ENCODE results near the gene FAU.
"Not testable (repeated sequence)": the region's sequence is repeated elsewhere in the genome, so short reads cannot be mapped to it uniquely, and the experiment has no call there.

The FAU gene

DNA sequence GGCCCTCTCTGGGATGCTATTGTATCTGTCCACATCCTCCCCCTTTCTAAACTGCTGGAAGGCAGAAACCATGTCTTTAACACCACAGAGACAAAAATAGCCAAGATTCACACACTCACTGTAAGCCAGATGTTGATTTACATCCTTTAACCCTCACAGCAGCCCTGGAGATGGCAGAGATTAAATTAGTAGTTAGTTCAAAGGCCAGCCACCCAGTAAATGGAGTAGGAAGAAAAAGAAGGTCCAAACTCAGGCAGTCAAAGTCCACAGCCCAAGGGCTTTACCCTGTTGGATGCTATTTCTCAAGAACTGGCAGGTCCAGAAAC, 2.3 kb downstream of the FAU start:
- DNase-seq (ENCODE audit: low read depth), result no peak

DNA sequence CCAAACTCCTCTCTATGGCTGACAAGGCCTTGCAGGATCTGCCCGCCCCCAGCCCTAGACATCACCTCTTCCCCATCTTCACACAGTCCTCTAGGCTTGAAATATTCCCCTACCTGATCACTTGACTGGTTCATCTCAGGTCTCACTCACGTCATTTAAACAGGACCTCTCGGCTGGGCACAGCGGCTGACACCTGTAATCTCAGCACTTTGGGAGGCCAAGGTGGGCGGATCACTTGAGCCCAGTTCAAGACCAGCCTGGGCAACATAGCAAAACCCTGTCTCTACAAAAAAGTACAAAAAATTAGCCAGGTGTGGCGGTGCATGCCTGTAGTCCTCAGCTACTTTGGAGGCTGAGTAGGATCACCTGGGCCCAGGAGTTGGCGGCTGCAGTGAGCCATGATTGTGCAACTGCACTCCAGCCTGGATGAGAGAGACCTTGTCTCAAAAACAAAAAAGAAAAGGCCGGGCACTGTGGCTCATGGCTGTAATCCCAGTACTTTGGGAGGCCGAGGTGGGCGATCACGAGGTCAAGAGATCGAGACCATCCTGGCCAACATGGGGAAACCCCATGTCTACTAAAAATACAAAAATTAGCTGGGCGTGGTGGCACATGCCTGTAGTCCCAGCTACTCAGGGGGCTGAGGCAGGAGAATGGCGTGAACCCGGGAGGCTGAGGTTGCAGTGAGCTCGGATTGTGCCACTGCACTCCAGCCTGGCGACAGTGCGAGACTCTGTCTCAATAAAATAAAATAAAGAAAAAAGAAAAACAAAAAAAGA, 2.9 kb downstream of the FAU start:
- not testable (repeated sequence) for DNase-seq (ENCODE audit: low read depth)

DNA sequence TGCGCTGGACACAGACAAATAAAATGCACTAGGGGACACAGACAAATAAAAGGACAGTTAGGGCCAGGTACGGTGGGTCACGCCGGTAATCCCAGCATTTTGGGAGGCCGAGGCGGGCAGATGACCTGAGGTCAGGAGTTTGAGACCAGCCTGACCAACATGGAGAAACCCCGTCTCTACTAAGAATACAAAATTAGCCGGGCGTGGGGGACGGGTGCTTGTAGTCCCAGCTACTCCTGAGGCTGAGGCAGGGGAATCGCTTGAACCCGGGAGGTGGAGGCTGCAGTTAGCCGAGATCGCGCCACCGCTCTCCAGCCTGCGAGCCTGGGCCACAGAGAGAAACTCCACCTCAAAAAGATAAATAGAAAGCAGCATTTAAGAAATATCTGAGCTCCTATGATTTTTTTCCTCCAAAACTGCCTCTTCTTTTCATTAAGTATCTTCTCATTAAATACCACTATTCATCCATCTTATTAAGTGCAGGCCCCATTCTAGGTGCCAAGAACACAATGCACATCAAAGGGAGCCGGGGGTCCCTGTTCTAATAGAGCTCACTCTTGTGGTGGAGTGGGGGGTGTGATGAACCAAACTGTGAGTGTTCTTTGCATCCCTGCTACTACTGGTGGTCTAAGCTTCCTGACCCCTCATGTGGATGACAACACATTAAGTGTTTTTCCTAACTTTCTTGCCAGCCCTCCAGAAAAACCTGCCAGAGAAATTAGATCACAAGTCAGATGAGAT, 3.7 kb downstream of the FAU start:
- no peak for DNase-seq (ENCODE audit: low read depth)

DNA sequence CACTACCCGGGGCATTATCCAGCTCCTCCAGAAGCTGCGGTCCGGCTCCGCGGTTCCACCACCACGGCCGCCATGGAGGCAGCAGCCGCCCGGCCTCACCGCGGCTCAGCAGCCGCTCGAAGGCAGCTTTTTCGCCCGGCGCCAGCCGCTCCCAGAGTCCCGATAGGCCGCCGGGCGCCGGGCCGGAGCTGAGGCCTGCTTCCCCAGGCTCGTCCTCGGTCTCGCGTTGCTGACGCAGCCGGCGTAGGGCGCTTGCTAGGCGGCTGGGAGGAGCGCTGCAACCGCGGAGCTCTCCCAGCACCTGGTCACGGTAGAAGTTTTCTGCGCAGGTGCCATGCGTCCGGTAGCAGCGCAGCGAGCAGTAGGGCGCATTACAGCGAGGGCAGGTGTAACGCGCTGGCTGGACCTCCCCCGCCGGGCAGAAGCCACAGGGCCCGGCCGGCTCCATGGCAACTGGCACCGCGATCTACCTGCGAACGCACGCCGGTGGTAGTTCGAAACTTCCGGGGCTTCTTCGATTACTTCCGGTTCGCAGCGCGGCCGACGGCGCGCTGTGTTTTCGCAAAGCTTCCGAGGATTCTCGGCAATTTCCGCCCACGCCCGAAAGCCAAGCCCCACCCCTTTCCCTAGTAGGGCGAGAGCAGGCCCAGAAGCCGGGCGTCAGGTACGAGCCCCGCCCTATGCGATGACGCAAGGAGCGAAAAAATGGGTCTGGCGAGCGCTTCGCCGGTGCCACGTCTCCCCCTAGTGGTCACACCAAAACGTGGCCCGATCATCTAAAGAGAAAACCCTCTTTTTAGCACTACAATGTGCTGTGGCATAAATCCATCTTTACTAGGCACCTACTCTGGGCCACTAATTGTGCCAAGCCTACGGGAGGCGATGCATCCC, 4.5 kb downstream of the FAU start, which contains the start of gene ZNHIT2:
Gene ZNHIT2, minus strand, starts transcription at position 496 of the 891 bp plus-strand sequence. Its CDS starts 48 bp downstream, at position 448.
- DNase-seq (ENCODE audit: low read depth), result peak; percentile 100

DNA sequence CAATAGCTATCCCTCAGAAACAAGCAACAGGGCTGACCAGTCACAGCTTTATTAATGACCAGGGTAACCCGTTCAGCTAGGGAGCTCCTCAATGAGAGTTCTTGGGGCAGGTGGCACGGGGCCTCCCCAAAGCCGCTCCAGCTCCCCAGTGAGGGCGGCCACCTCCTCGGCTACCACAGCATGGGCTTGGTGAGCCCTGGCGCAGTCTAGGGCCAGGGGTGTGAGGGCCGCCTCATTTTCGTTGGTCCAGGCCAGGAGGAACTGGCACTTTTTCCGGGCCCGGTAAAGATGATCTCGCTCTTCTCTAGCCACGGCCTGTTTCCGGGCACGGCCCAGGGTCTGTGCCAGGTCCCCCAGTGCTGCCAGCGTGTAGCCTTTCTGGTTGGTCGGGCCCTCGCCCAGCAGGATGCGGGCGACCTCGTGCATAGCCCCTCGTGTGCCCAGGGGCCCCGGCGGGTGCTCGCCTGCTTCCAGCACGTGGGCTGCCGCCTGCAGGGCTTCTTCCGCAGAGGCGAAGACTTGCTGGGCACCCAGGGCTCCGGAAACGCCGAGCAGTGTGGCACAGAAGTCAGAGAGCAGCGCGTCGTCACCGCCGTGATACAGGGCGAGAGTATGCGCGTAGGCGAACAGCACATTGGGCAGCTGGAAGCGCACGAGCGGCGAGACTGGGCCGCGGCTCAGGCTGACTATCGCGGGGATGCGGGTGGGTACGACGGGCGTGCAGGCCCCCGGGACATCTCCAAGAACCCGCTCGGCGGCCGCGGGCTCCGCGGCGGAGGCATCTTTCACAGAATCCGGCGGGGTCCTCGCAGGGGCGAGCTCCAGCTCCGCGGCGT, 5.3 kb downstream of the FAU start:
- peak; percentile 33 for DNase-seq (ENCODE audit: low read depth)

DNA sequence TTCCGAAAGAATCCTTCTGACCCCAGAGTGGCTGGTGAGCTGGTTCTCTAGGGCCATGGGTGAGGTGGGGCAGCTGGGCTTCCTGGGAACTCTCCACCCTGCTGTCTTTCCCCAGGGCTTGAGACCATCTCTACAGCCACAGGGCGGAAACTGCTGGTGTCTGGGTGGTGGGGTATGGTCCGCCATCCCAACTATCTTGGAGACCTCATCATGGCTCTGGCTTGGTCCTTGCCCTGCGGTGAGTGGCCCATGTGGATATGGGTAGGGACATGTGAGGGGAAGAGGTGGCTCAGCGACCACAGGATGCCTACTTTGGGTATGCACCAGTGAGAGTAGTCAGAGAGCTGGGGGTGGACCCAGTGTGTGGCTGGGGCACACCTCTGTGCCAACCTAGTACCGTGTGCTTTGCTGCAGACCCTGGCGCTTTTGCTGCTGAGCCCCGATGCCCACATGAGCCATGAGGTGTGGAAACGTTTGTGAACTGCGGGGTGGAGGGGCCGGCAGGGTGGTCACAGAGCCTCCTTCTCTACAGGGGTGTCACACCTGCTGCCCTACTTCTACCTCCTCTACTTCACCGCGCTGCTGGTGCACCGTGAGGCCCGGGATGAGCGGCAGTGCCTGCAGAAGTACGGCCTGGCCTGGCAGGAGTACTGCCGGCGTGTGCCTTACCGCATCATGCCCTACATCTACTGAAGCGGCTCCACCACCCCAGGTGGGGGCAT, 6.4 kb downstream of the FAU start:
- no peak for DNase-seq (ENCODE audit: low read depth)

DNA sequence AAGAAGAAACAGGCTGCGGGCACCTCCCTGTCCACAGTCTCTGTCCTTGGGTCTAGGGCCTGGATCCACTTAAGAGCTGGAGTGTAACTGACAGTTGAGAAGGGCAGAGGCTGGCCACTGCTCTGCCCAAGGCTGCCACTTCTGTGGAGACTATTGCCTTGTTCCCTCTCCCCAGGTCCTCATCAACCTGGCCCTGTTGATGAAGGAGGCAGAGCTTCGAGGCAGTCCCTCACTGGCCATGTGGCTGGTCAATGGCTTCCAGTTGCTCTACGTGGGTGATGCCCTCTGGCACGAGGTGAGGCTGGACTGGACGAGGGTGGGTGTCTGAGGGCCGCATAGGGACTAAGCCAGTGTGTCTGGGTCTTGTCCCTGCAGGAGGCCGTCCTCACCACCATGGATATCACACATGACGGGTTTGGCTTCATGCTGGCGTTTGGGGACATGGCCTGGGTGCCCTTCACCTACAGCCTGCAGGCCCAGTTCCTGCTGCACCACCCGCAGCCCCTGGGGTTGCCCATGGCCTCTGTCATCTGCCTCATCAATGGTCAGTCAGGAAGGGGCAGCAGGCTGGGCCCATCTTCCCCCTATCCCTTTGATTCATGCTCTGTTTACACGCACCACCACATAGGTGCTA, 7.3 kb downstream of the FAU start:
- DNase-seq (ENCODE audit: low read depth), result no peak

DNA sequence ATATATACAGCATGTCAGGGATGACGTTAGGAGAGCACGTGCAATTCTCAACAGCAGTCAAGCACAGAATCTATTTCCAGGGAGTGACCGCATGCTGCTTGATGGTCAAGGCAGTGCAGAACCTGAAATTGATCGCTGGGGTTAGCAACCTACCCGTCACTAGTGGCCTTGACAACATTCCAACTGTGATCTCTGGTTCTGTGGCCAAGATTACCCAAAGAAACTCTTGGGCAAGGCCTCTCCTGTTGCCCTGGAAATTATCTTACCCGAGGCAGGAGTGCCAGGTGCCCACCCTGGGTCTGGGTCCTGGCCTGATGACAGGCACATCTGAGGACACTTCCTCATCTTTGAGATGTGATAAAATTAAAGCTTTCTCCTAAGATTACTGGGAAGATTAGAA, 8.1 kb downstream of the FAU start:
- no peak for DNase-seq (ENCODE audit: low read depth)

DNA sequence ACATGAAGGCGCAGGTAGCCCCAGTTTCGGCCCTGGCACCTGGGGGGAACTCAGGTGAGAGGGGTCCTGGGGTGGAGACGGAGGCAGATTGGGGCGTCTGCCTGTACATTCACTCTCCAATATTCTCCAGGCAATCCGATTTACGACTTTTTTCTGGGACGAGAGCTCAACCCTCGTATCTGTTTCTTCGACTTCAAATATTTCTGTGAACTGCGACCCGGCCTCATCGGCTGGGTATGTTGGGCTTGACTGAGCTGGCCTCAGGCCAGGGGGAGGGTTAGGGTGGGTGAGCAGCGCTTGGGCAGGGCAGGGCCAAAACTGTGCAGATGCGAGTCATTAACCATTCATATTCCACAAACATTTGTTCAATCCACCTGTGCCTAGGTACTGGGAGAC, 8.6 kb downstream of the FAU start:
- DNase-seq (ENCODE audit: low read depth), result no peak

DNA sequence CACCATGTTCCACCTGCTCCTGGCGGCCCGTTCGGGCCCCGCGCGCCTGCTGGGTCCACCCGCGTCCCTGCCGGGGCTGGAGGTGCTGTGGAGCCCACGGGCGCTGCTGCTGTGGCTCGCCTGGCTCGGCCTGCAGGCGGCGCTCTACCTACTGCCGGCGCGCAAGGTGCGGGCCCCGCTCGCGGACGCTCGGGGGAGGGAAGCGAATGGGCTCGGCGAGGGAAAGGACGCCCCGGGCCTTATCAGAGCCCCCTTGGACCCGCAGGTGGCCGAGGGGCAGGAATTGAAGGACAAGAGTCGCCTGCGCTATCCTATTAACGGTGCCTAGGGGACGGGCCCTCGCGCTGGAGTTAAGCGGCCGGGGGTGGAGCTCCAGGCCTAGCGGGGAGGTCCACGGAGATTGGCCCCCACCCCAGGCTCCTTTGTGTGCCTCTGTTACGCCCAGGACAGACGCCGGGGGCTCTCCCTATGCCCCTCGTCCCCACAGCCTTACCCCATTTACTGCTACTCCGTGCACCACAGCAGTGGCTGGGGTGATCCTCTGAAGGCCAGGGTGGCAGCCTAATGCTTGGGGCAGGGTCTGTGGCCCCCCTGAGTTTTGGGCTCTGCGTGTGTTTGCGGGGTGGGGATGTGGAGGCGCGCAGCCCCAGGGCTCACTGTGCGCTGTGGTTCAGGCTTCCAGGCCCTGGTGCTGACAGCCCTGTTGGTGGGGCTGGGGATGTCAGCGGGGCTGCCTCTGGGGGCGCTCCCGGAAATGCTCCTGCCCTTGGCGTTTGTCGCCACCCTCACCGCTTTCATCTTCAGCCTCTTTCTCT, 9.2 kb downstream of the FAU start:
- peak; percentile 70 for DNase-seq (ENCODE audit: low read depth)

DNA sequence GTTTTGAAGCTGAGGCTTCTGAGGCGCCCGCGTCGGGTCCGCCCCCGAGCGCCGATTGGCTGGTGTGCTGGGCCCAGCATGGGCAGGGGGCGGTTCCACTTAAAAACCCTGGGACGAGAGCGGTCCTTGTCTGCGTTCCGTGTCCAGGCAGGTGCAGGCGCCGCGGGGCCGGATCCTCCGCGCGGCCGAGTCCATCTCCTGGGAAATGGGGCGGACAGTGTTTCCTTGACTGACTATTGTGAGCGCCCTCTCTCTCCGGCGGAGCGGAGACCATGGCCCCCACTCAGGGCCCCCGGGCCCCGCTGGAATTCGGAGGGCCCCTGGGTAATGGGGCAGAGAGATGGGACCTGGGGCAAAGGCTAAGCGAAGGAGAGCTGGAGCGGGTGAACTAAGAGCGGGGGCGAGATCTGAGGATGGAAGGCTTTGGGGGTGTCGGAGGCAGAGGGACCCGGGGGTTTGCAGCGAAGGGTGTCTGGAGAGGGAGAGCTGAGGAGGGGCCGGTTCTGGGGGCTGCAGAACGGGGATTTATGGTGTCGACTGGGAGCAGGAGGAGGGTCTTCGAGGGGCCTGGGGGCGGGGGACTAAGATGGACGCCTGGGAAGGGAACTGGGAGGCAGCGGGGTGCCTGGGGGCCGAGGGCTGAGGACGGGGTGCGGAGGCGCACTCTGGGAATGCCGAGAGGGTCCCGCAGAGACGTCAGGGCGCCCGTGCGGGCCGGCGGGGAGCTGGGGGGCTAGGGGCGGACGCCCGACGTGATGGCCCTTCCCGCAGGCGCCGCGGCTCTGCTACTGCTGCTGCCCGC, 10.0 kb downstream of the FAU start, which contains the start of gene TM7SF2:
Gene TM7SF2, plus strand, starts transcription at position 129 of the 802 bp plus-strand sequence. Its CDS starts 144 bp downstream, at position 273.
- DNase-seq (ENCODE audit: low read depth), result peak; percentile 94

DNA sequence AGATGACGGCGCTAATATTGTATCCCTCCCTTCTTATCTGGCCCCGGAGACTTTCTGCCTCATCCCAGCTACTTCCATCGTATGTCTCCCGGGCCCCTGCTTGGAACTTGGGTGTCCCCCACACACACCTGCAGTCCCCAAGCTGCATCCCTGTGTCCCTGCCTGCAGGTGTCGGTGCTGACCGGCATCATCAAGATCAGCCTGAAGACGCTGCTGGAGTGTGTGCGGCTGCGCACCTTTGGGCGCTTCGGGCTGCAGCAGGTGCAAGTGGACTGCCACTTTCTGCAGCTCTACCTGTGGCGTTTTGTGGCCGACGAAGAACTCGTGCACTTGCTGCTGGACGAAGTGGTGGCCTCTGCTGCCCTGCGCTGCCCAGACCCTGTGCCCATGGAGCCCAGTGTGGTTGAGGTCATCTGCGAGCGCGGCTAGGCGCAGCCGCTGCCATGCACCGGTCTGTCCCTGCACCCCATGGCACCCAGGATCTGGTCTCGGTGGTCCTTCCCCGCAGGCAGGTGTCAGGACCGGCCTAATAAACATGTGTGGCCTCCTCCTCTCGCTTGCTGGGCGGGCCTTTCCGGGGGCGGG, 10.7 kb downstream of the FAU start:
- no peak for DNase-seq (ENCODE audit: low read depth)

DNA sequence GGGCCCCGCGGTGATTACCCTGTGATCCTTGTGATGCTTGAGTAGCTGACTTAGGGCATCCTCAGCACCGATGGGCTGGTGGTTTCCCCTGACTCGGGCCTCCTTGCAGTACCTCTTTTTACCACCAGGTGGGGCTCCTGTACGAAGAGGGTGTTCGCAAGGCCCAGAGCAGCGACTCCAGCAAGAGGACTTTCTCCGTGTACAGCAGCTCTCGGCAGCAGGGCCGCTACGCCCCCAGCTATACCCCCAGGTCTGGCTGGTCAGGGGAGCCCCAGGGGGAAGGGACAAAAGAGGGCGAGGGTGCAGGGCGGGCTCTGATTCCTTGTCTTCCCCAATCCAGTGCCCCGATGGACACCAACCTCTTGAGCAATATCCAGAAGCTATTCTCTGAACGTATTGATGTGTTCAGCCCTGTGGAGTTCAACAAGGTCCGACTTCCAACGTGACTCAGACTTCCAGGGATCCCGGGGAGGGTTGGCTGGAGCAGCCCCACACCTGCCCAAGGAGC, 11.5 kb downstream of the FAU start:
- DNase-seq (ENCODE audit: low read depth), result peak; percentile 98

DNA sequence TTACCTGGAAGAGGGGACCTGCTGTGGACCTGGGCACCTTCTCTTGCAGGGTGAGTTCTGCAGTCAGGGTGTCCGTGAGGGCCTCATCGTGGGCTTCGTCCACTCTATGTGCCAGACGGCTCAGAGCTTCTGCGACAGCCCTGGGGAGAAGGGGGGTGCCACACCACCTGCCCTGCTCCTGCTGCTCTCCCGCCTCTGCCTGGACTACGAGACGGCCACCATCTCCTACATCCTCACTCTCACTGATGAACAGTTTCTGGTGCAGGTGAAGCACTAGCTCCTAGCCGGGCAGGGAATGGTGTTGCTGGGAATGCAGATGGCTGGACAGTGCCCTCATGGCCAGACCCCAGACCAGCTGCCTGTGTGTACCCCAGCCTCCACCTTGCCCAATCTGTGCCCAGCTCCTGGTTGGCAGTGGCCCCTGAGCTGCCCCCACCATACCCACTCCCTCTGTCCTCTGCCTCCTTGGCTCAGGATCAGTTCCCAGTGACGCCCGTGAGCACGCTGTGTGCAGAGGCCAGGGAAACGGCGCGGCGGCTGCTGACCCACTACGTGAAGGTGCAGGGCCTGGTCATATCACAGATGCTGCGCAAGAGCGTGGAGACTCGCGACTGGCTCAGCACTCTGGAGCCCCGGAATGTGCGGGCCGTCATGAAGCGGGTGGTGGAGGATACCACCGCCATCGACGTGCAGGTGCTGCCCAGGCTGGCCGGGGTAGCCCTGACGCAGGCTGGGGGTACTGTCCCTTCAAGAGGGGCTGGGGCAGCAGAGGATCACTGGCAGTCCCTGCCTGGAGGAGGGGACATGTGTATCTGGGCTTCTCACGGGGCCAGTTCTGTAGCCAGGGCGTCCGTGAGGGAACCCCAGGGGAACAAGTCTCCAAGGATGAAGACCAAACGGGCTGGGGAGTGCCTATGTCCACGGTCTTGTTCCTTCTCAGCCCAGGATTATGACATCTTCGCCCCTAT, 12.4 kb downstream of the FAU start:
- DNase-seq (ENCODE audit: low read depth), result no peak

DNA sequence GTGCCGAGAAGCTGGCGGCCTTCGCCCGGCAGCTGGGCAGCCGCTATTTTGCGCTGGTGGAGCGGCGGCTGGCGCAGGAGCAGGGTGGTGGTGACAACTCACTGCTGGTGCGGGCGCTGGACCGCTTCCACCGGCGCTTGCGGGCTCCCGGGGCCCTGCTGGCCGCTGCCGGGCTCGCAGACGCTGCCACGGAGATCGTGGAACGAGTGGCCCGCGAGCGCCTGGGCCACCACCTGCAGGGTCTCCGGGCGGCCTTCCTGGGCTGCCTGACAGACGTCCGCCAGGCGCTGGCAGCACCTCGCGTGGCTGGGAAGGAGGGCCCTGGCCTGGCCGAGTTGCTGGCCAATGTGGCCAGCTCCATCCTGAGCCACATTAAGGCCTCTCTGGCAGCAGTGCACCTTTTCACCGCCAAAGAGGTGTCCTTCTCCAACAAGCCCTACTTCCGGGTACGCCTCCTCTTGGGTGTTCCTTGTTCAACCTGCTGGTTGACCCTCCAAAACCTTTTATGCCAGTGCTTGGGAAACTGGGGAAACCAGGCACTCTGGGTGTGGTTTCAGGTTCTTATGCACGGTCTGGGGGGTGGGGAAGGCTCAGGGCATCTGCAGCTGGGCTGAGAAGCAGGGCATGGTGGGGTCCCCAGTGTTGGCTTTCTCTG, 13.3 kb downstream of the FAU start:
- DNase-seq (ENCODE audit: low read depth), result no peak

DNA sequence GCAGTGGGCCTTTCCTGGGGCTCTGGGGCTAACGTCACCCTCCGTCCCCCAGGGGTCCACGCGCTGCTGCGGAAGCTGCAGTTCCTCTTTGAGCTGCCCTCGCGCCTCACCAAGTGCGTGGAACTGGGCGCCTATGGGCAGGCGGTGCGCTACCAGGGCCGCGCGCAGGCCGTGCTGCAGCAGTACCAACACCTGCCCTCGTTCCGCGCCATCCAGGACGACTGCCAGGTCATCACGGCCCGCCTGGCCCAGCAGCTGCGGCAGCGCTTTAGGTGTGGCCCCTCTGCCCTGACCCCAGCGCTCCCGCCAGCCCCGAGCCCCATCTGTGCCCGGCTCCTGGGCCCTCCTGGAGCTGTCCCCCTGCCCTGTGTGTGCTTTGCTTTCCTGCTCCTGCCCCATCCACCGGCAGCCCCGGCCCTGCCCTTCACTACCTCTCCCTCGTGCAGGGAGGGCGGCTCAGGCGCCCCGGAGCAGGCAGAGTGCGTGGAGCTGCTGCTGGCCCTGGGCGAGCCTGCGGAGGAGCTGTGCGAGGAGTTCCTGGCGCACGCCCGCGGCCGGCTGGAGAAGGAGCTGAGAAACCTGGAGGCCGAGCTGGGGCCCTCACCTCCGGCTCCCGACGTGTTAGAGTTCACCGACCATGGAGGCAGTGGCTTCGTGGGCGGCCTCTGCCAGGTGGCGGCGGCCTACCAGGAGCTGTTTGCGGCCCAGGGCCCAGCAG, 14.0 kb downstream of the FAU start:
- no peak for DNase-seq (ENCODE audit: low read depth)
